Ishikawa (cell line): ENCODE data around the gene REELD1.

Experiments used
- CEBPB ChIP-seq: IDR thresholded peaks from 2 replicates; pipeline ENCODE4 v1.6.1; 2012
- CREB1 ChIP-seq: IDR thresholded peaks from 2 replicates; pipeline ENCODE4 v1.6.1; 2012; ENCODE audit warnings: low read depth
- EGR1 ChIP-seq: IDR thresholded peaks from 2 replicates; pipeline ENCODE4 v1.6.1; 2012
- EP300 ChIP-seq: IDR thresholded peaks from 2 replicates; pipeline ENCODE4 v1.6.1; 2012; ENCODE audit warnings: borderline replicate concordance
- FOXM1 ChIP-seq: IDR thresholded peaks from 2 replicates; pipeline ENCODE4 v1.6.1; 2012; ENCODE audit warnings: low read depth, borderline replicate concordance
- NFIC ChIP-seq: IDR thresholded peaks from 2 replicates; pipeline ENCODE4 v1.6.1; 2012
- RAD21 ChIP-seq: IDR thresholded peaks from 2 replicates; pipeline ENCODE4 v1.6.1; 2012; ENCODE audit warnings: low read depth
- REST ChIP-seq: IDR thresholded peaks from 2 replicates; pipeline ENCODE4 v1.6.1; 2012; ENCODE audit warnings: low read depth, mild to moderate bottlenecking
- TAF1 ChIP-seq: IDR thresholded peaks from 2 replicates; pipeline ENCODE4 v1.6.1; 2012; ENCODE audit warnings: low read depth, mild to moderate bottlenecking
- TCF12 ChIP-seq: IDR thresholded peaks from 2 replicates; pipeline ENCODE4 v1.6.1; 2012; ENCODE audit warnings: low read depth
- TEAD4 ChIP-seq: IDR thresholded peaks from 2 replicates; pipeline ENCODE4 v1.6.1; 2012
- USF1 ChIP-seq: IDR thresholded peaks from 2 replicates; pipeline ENCODE4 v1.6.1; 2012
- YY1 ChIP-seq: IDR thresholded peaks from 2 replicates; pipeline ENCODE4 v1.6.1; 2012; ENCODE audit warnings: low read depth
- ZBTB7A ChIP-seq: IDR thresholded peaks from 2 replicates; pipeline ENCODE4 v1.6.1; 2012; ENCODE audit warnings: low read depth
- TF ChIP-seq, protein P1 (sequence below): IDR thresholded peaks from 2 replicates; pipeline ENCODE4 v1.6.1; 2012

The REELD1 gene

GRCh38 chr4:146235654-146236177 lies 21.4 kb downstream of the REELD1 start:
- TF ChIP-seq TAF1 (no peak), CEBPB (0 out of 2 replicates have a peak, but pooled peaks have one; percentile 19)

DNA sequence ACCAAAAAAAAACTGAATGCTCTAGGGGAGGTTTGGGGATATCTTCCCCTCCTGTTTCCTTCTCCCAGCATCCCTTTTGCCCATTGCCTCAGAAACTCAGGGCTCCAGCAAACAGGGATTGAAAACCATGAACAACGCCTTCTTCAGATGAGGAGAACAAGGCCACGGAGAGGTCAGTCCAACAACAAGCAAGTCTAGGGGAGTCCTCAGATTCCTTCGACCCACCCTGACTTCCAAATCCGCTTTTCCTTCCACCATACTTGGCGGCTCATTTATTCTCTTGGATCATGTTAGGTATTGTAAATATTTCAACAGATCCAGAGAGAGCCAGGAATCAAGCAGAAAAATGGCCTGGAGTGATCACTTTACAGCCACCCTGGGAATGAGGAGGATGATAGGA lies 21.9 kb downstream of the REELD1 start:
- TF ChIP-seq TEAD4: no peak

- TF ChIP-seq RAD21 (no peak), EP300 (no peak), USF1 (no peak), TEAD4 (no peak), CREB1 (no peak), YY1 (no peak), REST (no peak)
- TF ChIP-seq, protein P1, sequence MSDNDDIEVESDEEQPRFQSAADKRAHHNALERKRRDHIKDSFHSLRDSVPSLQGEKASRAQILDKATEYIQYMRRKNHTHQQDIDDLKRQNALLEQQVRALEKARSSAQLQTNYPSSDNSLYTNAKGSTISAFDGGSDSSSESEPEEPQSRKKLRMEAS: no peak
Measured at GRCh38 chr4:146237092-146237491, 22.8 kb downstream of the REELD1 start.

DNA sequence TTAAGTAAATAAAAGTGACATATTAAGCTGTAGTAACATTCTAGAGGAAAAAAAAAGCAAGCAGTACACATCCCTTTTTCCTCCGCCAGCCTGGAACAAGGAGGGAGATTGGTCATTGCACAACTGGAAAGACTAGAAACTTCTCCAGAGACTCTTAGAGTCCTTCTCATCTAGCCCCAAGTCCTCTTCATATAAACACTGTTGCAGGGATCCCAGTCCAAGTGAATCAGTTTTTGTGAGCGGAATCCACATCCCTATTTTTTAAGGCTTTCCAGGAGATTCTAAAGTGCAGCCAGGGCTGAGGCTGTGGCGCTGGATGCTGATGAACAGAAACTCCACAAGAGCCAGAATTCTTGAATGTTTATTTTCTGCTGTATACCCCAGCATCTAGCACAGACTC lies 23.8 kb downstream of the REELD1 start:
- no peak for TF ChIP-seq YY1
- TF ChIP-seq TEAD4: no peak
- TF ChIP-seq CEBPB: no peak
- TF ChIP-seq FOXM1: no peak

- TF ChIP-seq USF1 (no peak), ZBTB7A (0 out of 2 replicates have a peak, but pooled peaks have one; percentile 66), CREB1 (no peak)
Measured at GRCh38 chr4:146243141-146243882, 29.0 kb downstream of the REELD1 start.

- TF ChIP-seq NFIC: no peak
- TF ChIP-seq, protein P1: no peak
- TF ChIP-seq EP300: no peak
- TF ChIP-seq TEAD4: no peak
- no peak for TF ChIP-seq TCF12
- no peak for TF ChIP-seq CREB1
- no peak for TF ChIP-seq FOXM1
- no peak for TF ChIP-seq ZBTB7A
- TF ChIP-seq RAD21: no peak
- TF ChIP-seq REST: no peak
- TF ChIP-seq USF1: no peak
- TF ChIP-seq YY1: no peak
- TF ChIP-seq EGR1: no peak
- no peak for TF ChIP-seq TAF1
- no peak for TF ChIP-seq CEBPB
Measured at GRCh38 chr4:146243883-146244277, 29.5 kb downstream of the REELD1 start.
